GM18508 (cell line): Measurements from ENCODE around the gene CCDC88B.

Experiments used
- ATAC-seq: cut with Tn5 transposase; IDR thresholded peaks from one replicate; pipeline ENCODE4 v1.9.1; 2021; ENCODE audit warnings: moderate number of reproducible peaks; ENCODE audit not compliant: insufficient read depth, unreplicated experiment

Gene CCDC88B

GRCh38 chr11:64376071-64376470 is 36.1 kb downstream of the CCDC88B start:
- ATAC-seq = no peak

- ATAC-seq = no peak
These were observed 38.4 kb downstream of the CCDC88B start for GRCh38 chr11:64378335-64378880.

GRCh38 chr11:64379160-64379559 is 39.2 kb downstream of the CCDC88B start:
- no peak for ATAC-seq

GRCh38 chr11:64379817-64380709 is 40.1 kb downstream of the CCDC88B start:
- ATAC-seq = no peak

GRCh38 chr11:64381350-64381749 is 41.3 kb downstream of the CCDC88B start:
- no peak for ATAC-seq

GRCh38 chr11:64382047-64382446 is 42.0 kb downstream of the CCDC88B start:
- ATAC-seq = no peak

GRCh38 chr11:64382586-64382985 is 42.6 kb downstream of the CCDC88B start:
- no peak for ATAC-seq

- no peak for ATAC-seq
These were observed 43.6 kb downstream of the CCDC88B start for GRCh38 chr11:64383580-64383979.

GRCh38 chr11:64384028-64384737 is 44.2 kb downstream of the CCDC88B start:
- no peak for ATAC-seq

GRCh38 chr11:64384981-64385944 is 45.3 kb downstream of the CCDC88B start:
- ATAC-seq = no peak

- ATAC-seq = no peak
These were observed 46.1 kb downstream of the CCDC88B start for GRCh38 chr11:64385945-64386704.

- no peak for ATAC-seq
These were observed 47.9 kb downstream of the CCDC88B start for GRCh38 chr11:64387916-64388315.

GRCh38 chr11:64388894-64389293 is 48.9 kb downstream of the CCDC88B start:
- no peak for ATAC-seq

- ATAC-seq = no peak
These were observed 49.8 kb downstream of the CCDC88B start for GRCh38 chr11:64389851-64390250.

- ATAC-seq = no peak
These were observed 50.6 kb downstream of the CCDC88B start for GRCh38 chr11:64390558-64390957.

GRCh38 chr11:64391839-64392238 is 51.8 kb downstream of the CCDC88B start:
- ATAC-seq = no peak

- ATAC-seq = no peak
These were observed 55.6 kb downstream of the CCDC88B start for GRCh38 chr11:64395545-64396078.

GRCh38 chr11:64396079-64396591 is 56.1 kb downstream of the CCDC88B start:
- ATAC-seq = no peak

GRCh38 chr11:64400102-64400501 is 60.1 kb downstream of the CCDC88B start:
- no peak for ATAC-seq
